Loucy (cell line): ENCODE data around the gene PRAMEF18.
"Not testable (repeated sequence)": the region's sequence is repeated elsewhere in the genome, so short reads cannot be mapped to it uniquely, and the experiment has no call there.

Source experiments
- H2AFZ ChIP-seq: fragments of 200-600 bp; sonication (generic); 2 replicates; pipeline ENCODE4 v1.6.0; 2016; ENCODE audit warnings: antibody characterized with exemption, mild to moderate bottlenecking, low read length, moderate library complexity
- H3F3A ChIP-seq: fragments of 200-600 bp; 2 replicates; pipeline ENCODE4 v1.6.0; 2016; ENCODE audit warnings: antibody characterized with exemption, low read depth, mild to moderate bottlenecking
- H3K27me3 ChIP-seq: fragments of 200-600 bp; sonication (generic); 2 replicates; pipeline ENCODE4 v1.6.1; 2014; ENCODE audit warnings: low read length, mild to moderate bottlenecking; ENCODE audit not compliant: insufficient read depth, poor library complexity, severe bottlenecking
- H3K36me3 ChIP-seq: fragments of 200-600 bp; sonication (generic); 2 replicates; pipeline ENCODE4 v1.6.1; 2016; ENCODE audit warnings: low read length; ENCODE audit not compliant: insufficient read depth
- H3K4me1 ChIP-seq: fragments of 200-600 bp; sonication (generic); 2 replicates; pipeline ENCODE4 v1.5.1; 2014; ENCODE audit warnings: low read length, mild to moderate bottlenecking; ENCODE audit not compliant: insufficient read depth, poor library complexity, severe bottlenecking
- H3K4me2 ChIP-seq: fragments of 200-600 bp; sonication (generic); 2 replicates; pipeline ENCODE4 v1.6.0; 2014; ENCODE audit warnings: antibody characterized with exemption, low read length, low read depth, mild to moderate bottlenecking; ENCODE audit not compliant: poor library complexity, severe bottlenecking
- H3K4me3 ChIP-seq: fragments of 200-600 bp; sonication (generic); 2 replicates; pipeline ENCODE4 v1.5.1; 2014; ENCODE audit warnings: low read length, mild to moderate bottlenecking, mixed read lengths; ENCODE audit not compliant: poor library complexity, severe bottlenecking
- H3K79me2 ChIP-seq: fragments of 200-600 bp; sonication (generic); 2 replicates; pipeline ENCODE4 v1.6.1; 2014; ENCODE audit warnings: low read length; ENCODE audit not compliant: insufficient read depth
- H3K9ac ChIP-seq: fragments of 200-600 bp; sonication (generic); 2 replicates; pipeline ENCODE4 v1.6.0; 2014; ENCODE audit warnings: mild to moderate bottlenecking, low read depth, low read length, moderate library complexity; ENCODE audit not compliant: poor library complexity, severe bottlenecking
- H3K9me2 ChIP-seq: fragments of 200-600 bp; sonication (generic); replicated peaks from 2 replicates; pipeline ENCODE4 v1.6.1; 2016; ENCODE audit warnings: low read depth, low read length, mixed read lengths
- H3K9me3 ChIP-seq: fragments of 200-600 bp; sonication (generic); 2 replicates; pipeline ENCODE4 v1.6.1; 2014; ENCODE audit warnings: mild to moderate bottlenecking, antibody characterized with exemption, low read length, low read depth; ENCODE audit not compliant: insufficient read depth
- H4K20me1 ChIP-seq: fragments of 200-600 bp; sonication (generic); 2 replicates; pipeline ENCODE4 v1.6.0; 2014; ENCODE audit warnings: antibody characterized with exemption, low read length, mild to moderate bottlenecking; ENCODE audit not compliant: insufficient read depth, poor library complexity, severe bottlenecking

Gene PRAMEF18

DNA sequence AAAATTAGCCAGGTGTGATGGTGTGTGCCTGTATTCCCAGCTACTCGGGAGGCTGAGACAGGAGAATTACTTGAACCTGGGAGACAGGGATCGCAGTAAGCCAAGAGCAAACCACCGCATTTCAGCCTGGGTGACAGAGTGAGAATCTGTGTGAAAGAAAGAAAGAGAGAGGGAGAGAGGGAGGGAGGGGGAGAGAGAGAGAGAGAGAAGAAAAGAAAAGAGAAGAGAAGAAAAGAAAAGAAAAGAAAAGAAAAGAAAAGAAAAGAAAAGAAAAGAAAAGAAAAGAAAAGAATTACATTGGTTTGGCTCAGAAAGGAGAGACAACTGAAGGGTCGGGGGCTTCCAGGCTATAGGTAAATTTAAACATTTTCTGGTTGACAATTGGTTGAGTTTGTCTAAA lies 13.7 kb upstream of the PRAMEF18 start:
- H3K4me3 ChIP-seq, H3K9me3 ChIP-seq, H3K36me3 ChIP-seq: not testable (repeated sequence)

GRCh38 chr1:13237572-13237971 lies 11.6 kb upstream of the PRAMEF18 start:
- not testable (repeated sequence) for H3K4me1 ChIP-seq, H3K36me3 ChIP-seq, H3K27me3 ChIP-seq, H3K9me3 ChIP-seq, H2AFZ ChIP-seq, H3K4me2 ChIP-seq, H4K20me1 ChIP-seq, H3K4me3 ChIP-seq, H3K9ac ChIP-seq, H3K9me2 ChIP-seq, H3K79me2 ChIP-seq, H3F3A ChIP-seq

More for the DNA sequence above, 13.7 kb upstream of the PRAMEF18 start:
- H3K4me2 ChIP-seq, H3K79me2 ChIP-seq, H3F3A ChIP-seq, H3K9ac ChIP-seq, H4K20me1 ChIP-seq, H3K4me1 ChIP-seq, H3K27me3 ChIP-seq, H3K9me2 ChIP-seq, H2AFZ ChIP-seq: not testable (repeated sequence)

DNA sequence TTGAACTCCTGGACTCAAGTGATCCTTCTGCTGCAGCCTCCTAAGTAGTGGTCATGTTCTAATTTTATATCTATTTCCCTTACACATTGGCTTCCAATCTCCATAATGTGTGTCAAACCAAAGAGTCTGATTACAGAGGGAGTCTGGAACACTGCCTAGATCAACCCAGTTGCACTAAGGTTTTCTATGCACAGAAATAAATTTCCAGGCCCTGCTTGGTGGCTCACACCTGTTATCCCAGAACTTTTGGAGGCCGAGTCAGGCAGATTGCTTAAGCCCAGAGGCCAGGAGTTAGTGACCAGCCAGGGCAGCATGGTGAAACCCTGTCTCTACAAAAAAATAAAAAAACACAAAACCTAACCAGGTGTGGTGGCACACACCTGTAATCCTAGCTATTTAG lies 8.1 kb upstream of the PRAMEF18 start:
- H3K9me3 ChIP-seq, H3K79me2 ChIP-seq, H3K27me3 ChIP-seq, H3K36me3 ChIP-seq, H3K9me2 ChIP-seq, H3K4me2 ChIP-seq, H2AFZ ChIP-seq, H3K9ac ChIP-seq, H3K4me3 ChIP-seq, H3F3A ChIP-seq, H4K20me1 ChIP-seq, H3K4me1 ChIP-seq: not testable (repeated sequence)

DNA sequence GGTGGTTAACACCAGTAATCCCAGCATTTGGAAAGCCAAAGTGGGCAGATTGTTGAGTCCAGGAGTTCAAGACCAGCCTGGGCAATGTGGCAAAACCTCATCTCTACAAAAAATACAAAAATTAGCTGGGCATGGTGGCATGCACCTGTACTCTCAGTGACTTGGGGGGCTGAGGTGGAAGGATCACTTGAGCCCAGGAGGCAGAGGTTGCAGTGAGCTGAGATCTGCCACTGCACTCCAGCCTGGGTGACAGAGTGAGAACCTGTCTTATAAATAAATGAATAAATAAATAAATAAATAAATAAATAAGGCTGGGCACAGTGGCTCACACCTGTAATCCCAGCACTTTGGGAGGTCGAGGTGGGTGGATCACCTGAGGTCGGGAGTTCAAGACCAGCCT lies 6.1 kb upstream of the PRAMEF18 start:
- not testable (repeated sequence) for H3K27me3 ChIP-seq, H3K9ac ChIP-seq, H3K9me2 ChIP-seq, H3K36me3 ChIP-seq, H3F3A ChIP-seq, H3K4me2 ChIP-seq, H4K20me1 ChIP-seq, H3K4me3 ChIP-seq, H2AFZ ChIP-seq, H3K4me1 ChIP-seq, H3K79me2 ChIP-seq, H3K9me3 ChIP-seq

- H3K9me2 ChIP-seq, H4K20me1 ChIP-seq, H3K4me2 ChIP-seq, H3K36me3 ChIP-seq, H3K4me1 ChIP-seq, H3K27me3 ChIP-seq, H2AFZ ChIP-seq, H3F3A ChIP-seq, H3K9me3 ChIP-seq, H3K4me3 ChIP-seq, H3K9ac ChIP-seq, H3K79me2 ChIP-seq: not testable (repeated sequence)
Observed at GRCh38 chr1:13231061-13231750, 5.3 kb upstream of the PRAMEF18 start.

- H4K20me1 ChIP-seq, H3F3A ChIP-seq, H3K27me3 ChIP-seq, H3K79me2 ChIP-seq, H3K4me2 ChIP-seq, H3K4me1 ChIP-seq, H3K9ac ChIP-seq, H3K9me2 ChIP-seq, H3K36me3 ChIP-seq, H3K4me3 ChIP-seq, H3K9me3 ChIP-seq, H2AFZ ChIP-seq: not testable (repeated sequence)
Observed at GRCh38 chr1:13230601-13231000, 4.6 kb upstream of the PRAMEF18 start.

- not testable (repeated sequence) for H3K9me3 ChIP-seq, H3K4me2 ChIP-seq, H3K36me3 ChIP-seq, H3F3A ChIP-seq, H3K9me2 ChIP-seq, H3K79me2 ChIP-seq, H4K20me1 ChIP-seq, H3K4me1 ChIP-seq, H3K4me3 ChIP-seq, H2AFZ ChIP-seq, H3K9ac ChIP-seq, H3K27me3 ChIP-seq
Observed at GRCh38 chr1:13230096-13230495, 4.1 kb upstream of the PRAMEF18 start.
